HG03439 (cell line): Measurements from ENCODE around the gene MAP3K14.
A peak's percentile ranks its signal among the peaks of the same experiment; 100 is the strongest.
"Not testable (repeated sequence)": the region's sequence is repeated elsewhere in the genome, so short reads cannot be mapped to it uniquely, and the experiment has no call there.

Experiments used
- ATAC-seq: cut with Tn5 transposase; IDR thresholded peaks from one replicate; pipeline ENCODE4 v1.9.1; 2021; ENCODE audit warnings: mild to moderate bottlenecking, moderate library complexity; ENCODE audit not compliant: unreplicated experiment

The MAP3K14 gene

DNA sequence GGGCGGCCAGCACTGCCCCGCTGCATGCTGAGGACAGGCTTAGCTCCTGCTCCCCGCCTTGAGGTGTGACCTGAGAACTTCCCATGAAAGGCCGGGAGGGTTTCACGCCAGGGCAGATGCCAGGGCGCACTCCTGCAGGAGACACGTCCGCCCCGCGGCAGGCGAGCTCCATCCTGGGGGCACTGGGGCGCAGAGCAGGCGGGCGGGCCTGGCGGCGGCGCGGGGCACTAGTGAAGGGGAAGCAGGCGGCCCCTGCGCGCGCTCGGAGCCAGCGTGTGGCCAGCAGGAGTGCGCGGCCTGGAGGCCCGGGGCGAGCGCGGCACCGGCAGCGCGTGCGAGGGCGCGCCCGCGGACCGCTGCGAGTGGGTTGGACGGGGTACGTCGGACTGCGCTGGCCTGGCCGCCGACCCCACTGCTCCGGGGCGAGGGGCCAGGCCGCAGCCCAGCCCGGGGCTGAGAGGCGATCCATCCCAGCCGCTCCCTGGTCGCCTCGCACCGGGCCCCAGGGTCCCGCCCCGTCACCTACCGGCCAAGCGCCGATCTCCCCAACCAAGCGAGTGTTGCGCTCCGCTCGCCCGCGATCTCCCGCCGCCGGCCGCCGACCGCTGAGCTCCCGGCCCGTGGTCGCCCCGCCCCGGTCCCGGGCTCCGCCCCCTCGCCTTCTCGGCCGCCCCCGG lies at the start of gene MAP3K14:
Gene MAP3K14, minus strand, starts transcription at position 587 of the 677 bp plus-strand sequence. CDS start 26,275 bp downstream, outside the sequence.
- peak; percentile 28 for ATAC-seq

DNA sequence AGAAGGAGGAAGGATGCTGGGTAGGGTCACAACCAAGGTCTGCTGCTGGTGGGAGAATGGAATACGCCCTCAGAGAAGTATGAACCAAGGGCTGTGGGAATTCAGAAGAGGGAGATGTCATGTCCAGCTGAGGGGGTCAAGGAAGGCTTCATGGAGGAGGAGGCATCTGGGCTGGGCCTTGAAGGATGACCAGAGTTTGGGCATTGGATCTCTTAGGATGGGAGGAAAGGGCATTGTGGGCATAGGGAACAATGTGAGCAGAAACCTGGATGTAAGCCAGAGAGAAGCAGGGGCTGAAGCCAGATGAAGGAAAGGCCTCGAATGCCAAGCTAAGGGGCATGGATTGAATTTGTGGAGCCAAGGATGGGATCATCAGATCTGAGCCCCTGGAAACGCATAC lies 49.2 kb upstream of the MAP3K14 start:
- ATAC-seq: no peak

DNA sequence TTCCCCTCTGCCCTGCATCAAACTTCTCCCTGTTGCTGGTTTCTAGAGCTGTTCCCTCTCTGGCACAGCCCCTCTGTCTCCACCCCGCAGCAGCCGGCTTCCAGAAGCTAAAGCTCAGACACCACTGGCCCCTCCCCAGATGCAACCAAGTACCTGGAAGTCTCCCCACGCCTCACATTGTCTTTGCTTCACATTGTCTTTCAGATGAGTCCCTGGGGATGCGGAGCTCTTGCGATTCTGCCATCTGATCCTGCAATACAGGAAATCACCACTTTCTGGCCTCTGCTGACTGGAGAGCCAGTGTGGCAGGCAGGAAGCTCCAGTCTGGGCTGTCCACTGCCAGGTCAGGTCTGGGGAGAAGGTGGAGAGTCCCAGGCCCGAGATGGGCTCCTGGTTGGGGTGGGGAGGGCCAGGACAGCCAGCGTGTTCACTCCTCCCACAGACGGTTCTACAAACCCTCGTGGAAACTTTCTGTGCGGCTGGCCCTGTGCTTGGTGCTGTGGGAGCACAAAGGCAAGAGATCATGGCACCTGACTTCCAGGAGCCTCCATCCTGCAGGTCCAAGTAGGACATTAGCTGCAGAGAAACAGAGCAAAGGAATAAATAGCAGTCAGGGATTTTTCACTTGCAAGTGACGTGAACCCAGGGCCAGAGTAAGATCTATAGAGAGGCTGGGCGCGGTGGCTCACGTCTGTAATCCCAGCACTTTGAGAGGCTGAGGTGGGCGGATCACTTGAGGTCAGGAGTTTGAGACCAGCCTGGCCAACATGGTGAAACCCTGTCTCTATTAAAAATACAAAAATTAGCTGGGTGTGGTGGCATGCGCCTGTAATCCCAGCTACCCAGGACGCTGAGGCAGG lies 47.9 kb upstream of the MAP3K14 start:
- ATAC-seq: no peak

DNA sequence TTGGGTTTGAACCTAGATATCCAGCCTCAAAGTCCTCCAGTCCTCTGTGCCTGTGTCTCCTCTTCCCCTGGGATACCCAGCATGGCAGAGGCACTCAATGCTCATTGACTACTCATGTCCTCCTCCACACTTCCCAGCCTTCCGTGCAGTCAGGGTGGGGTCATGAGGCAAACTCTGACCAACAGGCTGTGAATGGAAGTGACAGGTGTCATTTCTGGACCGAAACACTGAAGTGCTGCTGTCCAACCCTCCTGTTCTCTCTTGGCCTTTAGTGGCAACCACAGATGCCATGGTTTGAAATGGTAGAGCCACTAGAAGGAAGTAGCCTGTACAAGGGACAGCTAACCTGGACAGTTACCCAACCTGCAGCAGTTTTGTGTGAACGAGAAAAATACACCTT lies 46.7 kb upstream of the MAP3K14 start:
- ATAC-seq: no peak

DNA sequence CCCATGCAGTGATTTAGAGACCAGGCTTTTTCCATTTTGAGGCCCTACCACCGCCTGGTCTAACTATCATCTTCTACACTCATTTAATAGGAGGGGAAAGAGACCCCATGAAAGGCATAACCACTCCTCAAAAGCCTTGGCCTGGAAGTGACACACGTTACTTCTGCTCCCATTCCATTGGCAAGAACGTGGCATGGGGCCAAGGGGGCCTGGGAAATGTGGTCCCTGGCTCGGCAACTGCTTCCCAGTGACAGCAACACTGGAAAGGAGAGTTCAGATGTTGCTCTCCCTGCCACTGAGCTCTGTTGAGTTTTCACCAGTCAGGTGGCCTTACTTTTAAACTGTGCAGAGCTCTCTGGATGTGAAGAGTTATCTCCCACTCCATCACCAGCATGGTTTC lies 45.2 kb upstream of the MAP3K14 start:
- ATAC-seq: no peak

DNA sequence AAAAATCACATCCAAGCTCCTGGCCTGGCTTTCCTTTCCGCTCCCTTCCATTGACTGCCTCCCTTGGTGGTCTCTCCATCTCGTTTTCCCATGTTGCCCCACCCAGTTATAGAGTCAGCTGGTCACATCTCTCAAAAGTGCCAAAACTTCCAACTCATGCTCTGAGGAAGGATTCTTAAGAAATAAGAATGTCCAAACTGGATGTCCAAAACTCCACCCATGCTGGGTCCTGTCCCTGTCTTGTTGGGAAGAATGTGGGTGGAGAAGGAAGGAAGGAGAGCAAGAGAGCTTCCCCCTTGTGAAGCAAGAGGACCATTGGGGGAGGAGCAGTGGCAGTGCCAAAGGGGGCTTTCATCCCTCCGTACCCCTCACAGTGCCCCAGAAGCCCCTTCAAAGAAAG lies 44.6 kb upstream of the MAP3K14 start:
- ATAC-seq: no peak

DNA sequence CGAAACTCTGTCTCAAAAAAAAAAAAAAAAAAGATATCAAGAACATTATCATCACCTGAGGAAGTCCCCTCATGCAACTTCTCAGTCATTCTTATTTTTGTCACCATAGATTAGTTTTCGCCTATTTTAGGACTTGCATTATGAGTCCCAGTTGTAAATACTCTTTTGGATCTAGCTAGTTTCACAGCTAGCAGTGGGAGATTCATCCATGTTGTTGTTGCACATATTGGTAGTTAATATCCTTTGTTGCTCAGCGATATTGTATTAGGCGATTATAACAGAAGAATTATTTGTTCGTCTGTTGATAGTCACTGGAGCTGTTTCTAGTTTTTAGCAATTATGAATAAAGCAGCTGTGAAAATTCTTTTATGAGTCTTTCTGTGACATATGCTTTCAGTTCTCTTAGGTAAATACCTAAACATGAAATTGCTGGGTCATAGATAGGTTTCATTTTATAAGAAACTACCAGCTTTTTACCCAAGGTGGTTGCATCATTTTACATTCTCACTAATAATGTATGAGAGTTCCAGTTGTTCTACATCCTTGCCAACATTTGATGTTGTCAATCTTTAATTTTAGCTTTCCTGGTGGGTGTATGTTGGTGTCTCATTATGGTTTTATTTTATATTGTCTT lies 40.7 kb upstream of the MAP3K14 start:
- ATAC-seq: peak; percentile 45

DNA sequence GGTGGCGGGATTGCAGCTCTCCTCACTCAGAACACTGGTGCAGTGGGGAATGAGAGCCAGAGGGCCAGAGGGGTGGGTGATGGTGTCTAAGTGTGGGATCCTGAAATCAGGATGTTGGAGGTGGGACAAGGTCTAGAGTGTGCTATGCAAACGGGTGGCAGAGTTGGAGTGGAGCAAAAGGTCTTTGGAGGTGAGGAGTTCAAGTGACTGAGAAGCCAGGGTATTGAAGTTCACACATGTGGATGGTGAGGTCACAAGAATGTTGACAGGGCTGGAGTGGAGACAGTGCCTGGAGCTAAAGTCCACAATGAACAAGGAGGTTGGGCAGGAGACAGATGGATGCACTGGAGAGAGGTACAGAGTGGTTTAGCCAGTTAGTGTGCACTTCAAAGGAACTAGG lies 38.3 kb upstream of the MAP3K14 start:
- no peak for ATAC-seq

DNA sequence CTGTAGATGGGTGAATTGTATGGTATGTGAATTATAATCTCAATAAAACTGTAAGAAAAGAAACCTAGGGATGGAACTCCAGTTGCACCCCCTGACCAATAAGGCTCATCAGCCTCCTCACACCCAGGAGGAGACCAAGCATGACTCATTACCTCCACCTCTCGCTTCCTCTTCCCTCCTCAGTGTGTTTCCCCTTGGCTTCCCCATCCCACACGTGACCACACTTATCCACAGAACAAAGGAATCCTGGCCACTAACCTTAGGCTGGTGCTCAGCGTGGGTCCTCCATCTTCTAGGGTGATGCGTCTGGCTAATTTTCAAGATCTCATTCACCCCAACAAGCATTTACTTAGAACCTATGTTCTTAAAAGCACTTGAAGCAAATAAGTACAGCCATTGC lies 36.2 kb upstream of the MAP3K14 start:
- ATAC-seq: no peak

DNA sequence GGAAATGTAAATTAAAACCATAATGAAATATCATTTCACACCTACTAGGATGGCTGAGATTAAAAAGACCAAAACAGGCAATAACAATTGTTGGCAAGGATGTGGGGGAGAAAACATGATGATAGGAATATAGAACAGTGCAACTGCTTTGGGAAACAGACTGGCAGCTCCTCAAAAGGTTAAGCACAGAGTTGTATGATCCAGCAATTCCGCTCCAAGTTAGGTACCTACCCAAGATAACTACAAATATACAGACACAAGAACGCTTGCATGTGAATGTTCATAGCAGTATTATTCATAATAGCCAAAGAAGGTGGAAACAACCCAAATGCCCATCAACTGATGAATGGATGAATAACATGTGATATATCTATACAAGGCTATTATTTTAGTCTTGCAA lies 35.0 kb upstream of the MAP3K14 start:
- no peak for ATAC-seq

DNA sequence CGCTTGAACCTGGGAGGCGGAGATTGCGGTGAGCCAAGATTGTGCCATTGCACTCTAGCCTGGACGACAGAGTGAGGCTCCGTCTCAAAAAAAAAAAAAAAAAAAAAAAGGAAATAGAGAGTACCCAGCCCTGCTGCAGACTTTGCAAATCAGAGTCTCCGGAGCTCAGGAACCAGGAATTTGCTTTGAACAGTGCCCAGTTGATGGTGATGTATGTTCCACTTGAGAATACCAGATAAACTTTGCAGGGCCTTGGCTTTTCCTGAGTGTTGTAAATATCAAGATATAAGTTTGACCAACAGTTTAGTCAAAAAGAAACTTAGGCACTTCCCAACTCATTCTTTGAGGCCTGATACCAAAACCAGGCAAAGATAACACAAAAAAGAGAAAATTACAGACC lies 30.6 kb upstream of the MAP3K14 start:
- no peak for ATAC-seq

DNA sequence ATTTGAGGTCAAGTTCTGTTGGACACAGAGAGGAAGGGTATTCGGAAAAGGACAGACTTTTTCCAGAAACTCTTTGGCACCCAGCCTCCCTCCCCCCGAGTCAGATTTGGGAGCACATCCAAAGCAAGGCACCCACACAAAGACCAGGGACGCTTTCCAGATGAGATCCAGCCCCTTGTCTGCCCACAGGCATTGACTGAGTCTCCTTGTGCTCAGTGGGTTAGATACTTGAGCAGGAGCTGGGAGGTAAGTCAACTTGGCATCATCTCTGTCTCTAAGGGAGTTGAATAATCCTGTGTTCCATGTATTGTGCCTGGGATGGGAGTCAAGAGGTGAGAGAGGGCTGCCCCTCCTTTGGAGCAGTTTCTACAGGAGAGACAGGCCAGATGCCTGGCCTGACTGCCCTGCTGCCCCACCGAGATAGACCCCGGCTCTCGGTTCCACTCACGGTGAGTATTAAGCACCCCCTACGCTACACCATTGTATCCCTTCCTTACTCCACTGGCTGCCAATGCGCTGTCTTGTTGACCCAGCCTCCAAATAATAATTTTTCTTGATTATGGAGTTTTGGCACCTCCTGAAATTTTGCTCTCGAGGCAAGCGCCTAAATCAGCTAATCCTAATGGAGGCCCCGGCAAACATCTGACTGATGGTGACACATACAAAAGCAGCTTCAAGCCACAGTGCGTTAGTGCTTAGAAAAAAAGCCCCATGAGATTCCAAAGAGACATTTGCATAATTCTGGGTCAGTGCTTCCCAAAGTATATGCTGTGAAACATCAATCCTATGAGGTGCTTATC lies 29.6 kb upstream of the MAP3K14 start:
- ATAC-seq: no peak

DNA sequence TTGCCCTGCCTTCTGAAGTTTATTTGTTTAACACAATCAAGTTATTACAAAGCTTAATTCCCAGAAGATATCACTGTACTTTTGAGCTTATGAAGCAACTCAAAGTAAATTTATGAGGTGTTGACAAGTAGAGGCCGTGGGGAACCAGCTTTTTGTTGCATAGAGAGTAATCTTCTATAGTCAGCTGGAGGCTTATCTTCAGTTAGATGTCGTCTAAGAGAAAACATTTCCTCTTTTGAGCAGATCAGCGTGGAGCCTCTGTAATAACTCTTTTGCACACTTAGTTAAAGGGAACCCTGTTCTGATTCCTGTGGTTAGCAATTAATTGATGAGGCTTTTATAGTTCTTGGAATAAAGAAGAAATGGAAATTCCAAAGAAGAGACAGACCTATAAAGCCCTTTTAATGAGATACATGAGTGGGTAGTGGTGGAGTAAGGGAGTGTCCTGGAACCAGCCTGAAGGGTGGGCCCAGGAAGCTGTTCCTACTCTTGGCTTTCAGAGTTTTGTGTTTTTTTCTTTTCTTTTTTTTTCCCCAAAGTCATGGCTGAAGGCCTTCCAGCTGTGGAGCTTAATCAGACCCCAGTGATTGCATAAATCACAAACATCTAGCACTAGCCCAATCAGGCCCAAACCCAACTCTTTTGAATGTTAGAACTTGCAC lies 28.9 kb upstream of the MAP3K14 start:
- no peak for ATAC-seq

DNA sequence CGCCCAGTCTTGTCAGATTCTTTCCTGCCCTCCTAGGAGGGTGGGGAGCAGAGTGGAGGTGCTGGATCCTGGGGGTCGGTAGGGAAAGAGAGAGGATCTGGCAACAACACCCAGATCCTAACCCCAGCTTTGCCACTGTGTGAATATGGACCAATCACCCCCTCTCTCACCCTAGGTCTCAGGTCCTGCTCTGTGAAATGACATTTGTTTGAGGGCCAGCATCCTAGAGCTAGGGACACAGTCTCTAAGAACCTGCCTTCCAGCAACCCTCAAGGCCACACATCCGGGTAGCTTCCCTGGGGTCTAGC lies 28.4 kb upstream of the MAP3K14 start:
- no peak for ATAC-seq

DNA sequence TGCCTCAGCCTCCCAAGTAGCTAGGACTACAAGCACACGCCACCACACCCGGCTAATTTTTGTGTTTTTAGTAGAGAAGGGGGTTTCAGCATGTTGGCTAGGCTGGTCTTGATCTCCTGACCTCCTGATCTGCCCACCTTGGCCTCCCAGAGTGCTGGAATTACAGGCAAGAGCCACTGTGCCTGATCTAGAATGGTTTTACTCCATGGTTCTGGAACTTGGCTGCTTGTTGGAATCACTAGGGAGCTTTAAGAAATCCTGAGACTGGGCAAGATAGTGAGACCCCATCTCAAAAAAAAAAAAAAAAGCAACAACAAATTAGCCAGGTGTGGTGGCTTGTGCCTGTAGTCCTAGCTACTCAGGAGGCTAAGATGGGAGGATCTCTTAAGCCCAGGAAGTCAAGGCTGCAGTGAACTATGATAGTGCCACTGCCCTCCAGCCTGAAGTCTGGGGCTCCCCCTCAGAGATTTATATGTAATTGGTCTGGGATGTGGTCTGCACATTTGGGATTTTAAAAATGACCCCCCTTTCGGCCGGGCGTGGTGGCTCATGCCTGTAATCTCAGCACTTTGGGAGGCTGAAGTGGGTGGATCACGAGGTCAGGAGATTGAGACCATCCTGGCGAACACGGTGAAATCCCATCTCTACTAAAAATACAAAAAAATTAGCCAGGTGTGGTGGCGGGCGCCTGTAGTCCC lies 27.3 kb upstream of the MAP3K14 start:
- ATAC-seq: not testable (repeated sequence)

DNA sequence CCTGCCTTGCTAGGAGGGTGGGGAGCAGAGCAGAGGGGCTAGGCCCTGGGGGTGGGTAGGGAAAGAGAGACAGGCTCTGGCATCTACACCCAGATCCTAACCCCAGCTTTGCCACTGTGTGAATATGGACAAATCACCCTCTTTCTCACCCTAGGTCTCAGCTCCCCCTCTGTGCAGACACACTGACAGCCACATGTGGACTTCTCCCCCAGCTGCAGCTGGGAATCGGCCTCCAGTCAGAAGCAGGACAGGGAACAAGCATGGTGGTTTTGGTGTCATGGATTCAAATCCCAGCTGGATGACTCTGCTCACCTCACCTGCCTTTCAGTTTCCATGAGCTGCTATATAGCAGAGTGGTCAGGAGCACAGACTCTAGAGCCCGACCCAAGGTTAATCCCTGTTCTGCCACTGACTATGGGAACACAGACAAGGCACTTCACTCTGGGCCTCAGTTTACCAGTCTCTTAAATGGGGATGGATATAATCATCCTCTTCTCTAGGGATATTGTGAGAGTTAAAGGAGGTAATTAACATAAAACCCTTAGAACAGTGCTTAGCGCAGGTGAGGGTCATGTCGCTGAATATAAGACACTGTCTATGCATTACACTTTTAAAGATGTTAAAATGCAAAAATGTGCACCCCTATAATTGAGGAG lies 26.2 kb upstream of the MAP3K14 start:
- no peak for ATAC-seq

DNA sequence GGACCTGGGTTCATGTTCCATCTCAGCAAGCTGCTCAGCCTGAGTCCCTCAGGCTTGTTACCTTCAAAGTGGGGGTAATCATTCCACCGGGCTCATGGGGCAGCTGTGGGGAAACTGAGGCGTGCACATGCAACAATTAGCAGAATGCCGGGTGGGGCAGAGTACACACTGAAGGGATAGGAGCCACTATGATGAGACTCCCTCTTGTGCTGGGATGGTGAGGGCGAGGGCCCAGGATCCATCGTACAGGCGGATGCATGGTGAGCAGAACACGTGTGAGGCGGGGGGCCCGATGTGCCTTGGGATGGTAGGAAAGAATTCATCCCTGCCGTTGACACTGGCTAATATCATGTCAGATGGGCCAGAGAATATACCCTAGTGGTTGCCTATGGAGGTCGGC lies 25.5 kb upstream of the MAP3K14 start:
- ATAC-seq: no peak

DNA sequence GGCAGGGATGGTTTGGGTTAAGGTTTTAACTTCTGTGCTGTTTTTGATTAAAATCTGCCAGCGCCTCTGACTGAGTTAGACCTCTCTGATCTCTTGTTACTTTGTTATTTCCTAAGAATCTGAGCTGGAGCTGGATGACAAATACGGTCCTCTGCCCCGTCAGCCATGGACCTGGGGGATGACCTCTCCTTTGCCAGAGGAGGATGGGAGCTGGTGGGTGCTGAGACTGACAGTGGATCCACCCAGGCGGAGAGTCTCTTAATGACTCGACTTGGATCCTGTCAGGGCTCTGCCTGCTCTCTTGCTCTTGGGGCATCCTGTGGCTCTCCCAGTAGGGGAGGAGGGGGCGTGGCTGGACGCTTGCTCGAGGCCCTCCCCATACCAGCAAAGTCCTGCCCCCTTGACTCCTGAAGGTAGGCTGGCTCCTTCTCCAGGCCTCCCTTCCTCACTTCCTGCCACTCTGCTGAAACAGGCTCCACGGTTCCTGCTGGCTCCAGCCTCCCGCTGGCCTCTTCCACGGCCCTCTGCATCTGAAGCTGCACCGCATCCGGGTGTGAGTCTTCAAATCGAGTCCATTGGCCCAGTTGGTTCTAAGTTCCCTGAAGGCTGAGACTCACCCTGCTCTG lies 24.8 kb upstream of the MAP3K14 start:
- no peak for ATAC-seq
